ENCODE results near the gene ROR1.

Gene ROR1

GRCh38 chr1:64021066-64021465 is 247.2 kb downstream of the ROR1 start:
- DNase-seq (ENCODE audit: low spot score) = no peak

GRCh38 chr1:64025051-64025450 is 251.2 kb downstream of the ROR1 start:
- no peak for DNase-seq (ENCODE audit: low spot score)

- DNase-seq (ENCODE audit: low spot score) = no peak
Observed at GRCh38 chr1:64029037-64029436, 255.2 kb downstream of the ROR1 start.

- DNase-seq (ENCODE audit: low spot score) = no peak
Observed at GRCh38 chr1:64030411-64030810, 256.6 kb downstream of the ROR1 start.

GRCh38 chr1:64031236-64031635 is 257.4 kb downstream of the ROR1 start:
- no peak for DNase-seq (ENCODE audit: low spot score)

GRCh38 chr1:64033667-64034220 is 259.9 kb downstream of the ROR1 start:
- no peak for DNase-seq (ENCODE audit: low spot score)

GRCh38 chr1:64036549-64036948 is 262.7 kb downstream of the ROR1 start:
- DNase-seq (ENCODE audit: low spot score) = no peak

- no peak for DNase-seq (ENCODE audit: low spot score)
Observed at GRCh38 chr1:64038119-64038518, 264.3 kb downstream of the ROR1 start.

- DNase-seq (ENCODE audit: low spot score) = no peak
Observed at GRCh38 chr1:64038965-64039364, 265.1 kb downstream of the ROR1 start.

GRCh38 chr1:64039390-64039926 is 265.6 kb downstream of the ROR1 start:
- peak; percentile 63 for DNase-seq (ENCODE audit: low spot score)

GRCh38 chr1:64041371-64042131 is 267.7 kb downstream of the ROR1 start:
- DNase-seq (ENCODE audit: low spot score) = no peak

- DNase-seq (ENCODE audit: low spot score) = peak; percentile 29
Observed at GRCh38 chr1:64042331-64043100, 268.7 kb downstream of the ROR1 start.

GRCh38 chr1:64043288-64043687 is 269.5 kb downstream of the ROR1 start:
- no peak for DNase-seq (ENCODE audit: low spot score)

- DNase-seq (ENCODE audit: low spot score) = no peak
Observed at GRCh38 chr1:64043976-64044375, 270.2 kb downstream of the ROR1 start.

- no peak for DNase-seq (ENCODE audit: low spot score)
Observed at GRCh38 chr1:64046243-64046642, 272.4 kb downstream of the ROR1 start.

GRCh38 chr1:64046891-64047290 is 273.1 kb downstream of the ROR1 start:
- no peak for DNase-seq (ENCODE audit: low spot score)

- no peak for DNase-seq (ENCODE audit: low spot score)
Observed at GRCh38 chr1:64047549-64047996, 273.8 kb downstream of the ROR1 start.

GRCh38 chr1:64049900-64050540 is 276.2 kb downstream of the ROR1 start:
- no peak for DNase-seq (ENCODE audit: low spot score)

GRCh38 chr1:64050601-64051000 is 276.8 kb downstream of the ROR1 start:
- DNase-seq (ENCODE audit: low spot score) = no peak

GRCh38 chr1:64051796-64052195 is 278.0 kb downstream of the ROR1 start:
- no peak for DNase-seq (ENCODE audit: low spot score)

GRCh38 chr1:64052777-64053176 is 279.0 kb downstream of the ROR1 start:
- DNase-seq (ENCODE audit: low spot score) = no peak

- DNase-seq (ENCODE audit: low spot score) = no peak
Observed at GRCh38 chr1:64055310-64055709, 281.5 kb downstream of the ROR1 start.

All from putamen (tissue), 1 donor.